ENCODE results near the gene TRPV2. TPM values are rescaled to one million over a fixed set of nuclear protein-coding genes. Genes with fewer than 3 reads are reported as not detected.

The TRPV2 gene
- total and polyA plus RNA-seq, 4 donors, result 2.9 to 9.3 (median 4.6) TPM

DNA sequence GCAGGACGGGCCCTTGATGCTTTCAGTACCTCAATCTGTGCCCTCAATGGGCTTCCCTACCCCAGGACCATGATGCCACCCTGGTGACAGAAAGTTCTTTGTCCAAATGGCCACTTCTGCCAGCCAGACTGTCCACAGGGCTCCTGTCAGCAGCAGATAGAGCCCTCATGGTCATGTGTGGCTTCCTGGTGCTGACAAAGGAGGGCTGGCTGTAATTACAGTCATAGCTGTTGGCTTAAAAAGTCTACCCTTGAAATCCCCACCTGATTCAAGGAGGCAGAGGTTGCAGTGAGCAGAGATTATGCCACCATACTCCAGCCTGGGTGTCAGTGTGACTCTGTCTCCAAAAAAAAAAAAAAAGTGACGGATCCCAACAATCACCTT is 3.3 kb downstream of the TRPV2 start:
- H3K4me1 ChIP-seq (ENCODE audit: control insufficient read depth in 4 of 4, insufficient read depth in 4 of 4, low read length in 3 of 4), result no peaks in the 10 kb centered on the region
- DNase-seq (ENCODE audit: low spot score), result no peak
- H3K27ac ChIP-seq (ENCODE audit: low read depth in 1 of 2, low read length in 2 of 2), result no peak overlapping the region
- H3K4me3 ChIP-seq (ENCODE audit: low read depth in 1 of 3, low read length in 3 of 3), result no peak overlapping the region
- TF ChIP-seq EGR1 (IDR thresholded peaks at IDR 0.05; ENCODE audit: low read depth in 2 of 2) (no peak), JUND (IDR thresholded peaks at IDR 0.05) (no peak), HNF4A (conservative IDR thresholded peaks at IDR 0.05) (no peak), SP1 (IDR thresholded peaks at IDR 0.05) (no peak), RAD21 (IDR thresholded peaks at IDR 0.05) (no peak)
- peaks cover 0 to 3% (median 0%) of the 10 kb centered on the region in 4 donors for H3K36me3 ChIP-seq (ENCODE audit: control insufficient read depth in 4 of 4, insufficient read depth in 3 of 4, low read depth in 1 of 4, low read length in 3 of 4)
- H3K9ac ChIP-seq (ENCODE audit: low read depth in 1 of 2, low read length in 2 of 2), result no peak overlapping the region
- H3K9me3 ChIP-seq (ENCODE audit: control insufficient read depth in 4 of 4, low read length in 3 of 4), result no peaks in the 10 kb centered on the region
- H3K27me3 ChIP-seq (ENCODE audit: control insufficient read depth in 4 of 4, insufficient read depth in 4 of 4, low read length in 3 of 4), result no peaks in the 10 kb centered on the region
- 48% methylated on average over 2 of the region's 2 CpGs for WGBS

DNA sequence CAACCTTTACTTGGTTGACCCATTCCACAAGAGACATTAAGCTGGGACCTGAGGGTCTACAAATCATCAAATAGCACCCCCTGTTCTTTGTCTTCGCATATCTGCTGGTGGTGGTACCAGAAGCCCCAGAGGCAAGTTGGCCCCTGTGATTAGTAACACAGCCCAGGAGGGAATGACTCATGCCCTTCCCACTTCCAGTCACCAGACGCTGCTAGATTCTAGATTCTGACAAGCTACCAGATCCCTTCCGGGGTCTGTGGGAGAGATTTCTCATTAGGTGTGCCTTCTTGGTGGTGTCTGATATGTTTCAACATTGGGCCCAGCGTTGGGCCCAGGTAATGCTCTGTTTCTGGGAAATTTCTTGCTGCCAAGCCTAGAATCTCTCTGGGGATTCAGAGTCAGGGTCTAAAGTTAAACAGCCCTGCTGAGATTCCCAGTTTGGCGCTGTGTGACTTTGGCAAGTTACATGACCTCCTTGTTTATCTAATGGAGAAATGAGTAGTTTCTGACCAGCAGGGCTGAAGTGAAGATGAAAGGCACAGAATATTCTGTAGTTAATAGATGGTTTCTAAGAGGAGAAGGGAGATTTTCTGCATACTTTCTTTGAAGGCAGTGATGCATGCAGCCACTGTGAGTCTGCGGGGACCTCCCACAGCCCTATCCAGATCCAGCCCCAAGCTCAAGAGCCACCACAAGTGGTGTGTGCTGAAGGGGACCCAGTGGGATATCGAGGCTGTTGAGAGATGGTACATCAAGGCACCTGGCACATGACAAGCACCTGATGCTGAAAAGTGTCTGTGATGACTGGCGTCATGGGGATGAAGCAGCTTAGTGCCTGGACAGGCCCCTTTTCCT is 3.9 kb downstream of the TRPV2 start:
- Histone ChIP-seq H3K4me1 (ENCODE audit: control insufficient read depth in 4 of 4, insufficient read depth in 4 of 4, low read length in 3 of 4) (no peaks in the 10 kb centered on the region), H3K9ac (ENCODE audit: low read depth in 1 of 2, low read length in 2 of 2) (no peak overlapping the region), H3K36me3 (ENCODE audit: control insufficient read depth in 4 of 4, insufficient read depth in 3 of 4, low read depth in 1 of 4, low read length in 3 of 4) (peaks cover 0 to 3% (median 0%) of the 10 kb centered on the region in 4 donors), H3K9me3 (ENCODE audit: control insufficient read depth in 4 of 4, low read length in 3 of 4) (no peaks in the 10 kb centered on the region), H3K27me3 (ENCODE audit: control insufficient read depth in 4 of 4, insufficient read depth in 4 of 4, low read length in 3 of 4) (no peaks in the 10 kb centered on the region), H3K4me3 (ENCODE audit: low read depth in 1 of 3, low read length in 3 of 3) (no peak overlapping the region), H3K27ac (ENCODE audit: low read depth in 1 of 2, low read length in 2 of 2) (peak overlapping the region; percentile 1 to 36)
- WGBS, result 76% methylated on average over 8 of the region's 8 CpGs
- TF ChIP-seq, protein P1, sequence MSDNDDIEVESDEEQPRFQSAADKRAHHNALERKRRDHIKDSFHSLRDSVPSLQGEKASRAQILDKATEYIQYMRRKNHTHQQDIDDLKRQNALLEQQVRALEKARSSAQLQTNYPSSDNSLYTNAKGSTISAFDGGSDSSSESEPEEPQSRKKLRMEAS (IDR thresholded peaks at IDR 0.05), result no peak
- TF ChIP-seq, protein P2, sequence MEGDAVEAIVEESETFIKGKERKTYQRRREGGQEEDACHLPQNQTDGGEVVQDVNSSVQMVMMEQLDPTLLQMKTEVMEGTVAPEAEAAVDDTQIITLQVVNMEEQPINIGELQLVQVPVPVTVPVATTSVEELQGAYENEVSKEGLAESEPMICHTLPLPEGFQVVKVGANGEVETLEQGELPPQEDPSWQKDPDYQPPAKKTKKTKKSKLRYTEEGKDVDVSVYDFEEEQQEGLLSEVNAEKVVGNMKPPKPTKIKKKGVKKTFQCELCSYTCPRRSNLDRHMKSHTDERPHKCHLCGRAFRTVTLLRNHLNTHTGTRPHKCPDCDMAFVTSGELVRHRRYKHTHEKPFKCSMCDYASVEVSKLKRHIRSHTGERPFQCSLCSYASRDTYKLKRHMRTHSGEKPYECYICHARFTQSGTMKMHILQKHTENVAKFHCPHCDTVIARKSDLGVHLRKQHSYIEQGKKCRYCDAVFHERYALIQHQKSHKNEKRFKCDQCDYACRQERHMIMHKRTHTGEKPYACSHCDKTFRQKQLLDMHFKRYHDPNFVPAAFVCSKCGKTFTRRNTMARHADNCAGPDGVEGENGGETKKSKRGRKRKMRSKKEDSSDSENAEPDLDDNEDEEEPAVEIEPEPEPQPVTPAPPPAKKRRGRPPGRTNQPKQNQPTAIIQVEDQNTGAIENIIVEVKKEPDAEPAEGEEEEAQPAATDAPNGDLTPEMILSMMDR (IDR thresholded peaks at IDR 0.05; ENCODE audit: low read depth, low read length, missing input control), result no peak
- TF ChIP-seq RXRA (IDR thresholded peaks at IDR 0.05) (no peak), RAD21 (IDR thresholded peaks at IDR 0.05) (no peak), HNF4G (IDR thresholded peaks at IDR 0.05) (no peak), YY1 (IDR thresholded peaks at IDR 0.05) (no peak), JUND (IDR thresholded peaks at IDR 0.05) (no peak), SP1 (IDR thresholded peaks at IDR 0.05) (no peak), FOXA1 (IDR thresholded peaks at IDR 0.05) (no peak)
- DNase-seq (ENCODE audit: low spot score), result no peak

DNA sequence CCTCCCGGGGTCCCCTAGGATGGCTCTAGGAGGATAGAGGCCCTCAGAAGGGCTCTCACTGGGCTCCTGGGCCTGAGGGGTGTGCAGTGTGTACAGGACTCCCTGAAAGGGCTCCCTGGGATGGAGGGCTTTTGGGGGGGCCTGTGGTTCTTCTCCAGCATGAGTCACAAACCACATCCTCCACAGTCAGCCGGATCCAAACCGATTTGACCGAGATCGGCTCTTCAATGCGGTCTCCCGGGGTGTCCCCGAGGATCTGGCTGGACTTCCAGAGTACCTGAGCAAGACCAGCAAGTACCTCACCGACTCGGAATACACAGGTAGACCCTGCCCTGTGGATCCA is 4.5 kb downstream of the TRPV2 start:
- no peak for DNase-seq (ENCODE audit: low spot score)
- WGBS, result 83% methylated on average over 10 of the region's 10 CpGs
- H3K27me3 ChIP-seq (ENCODE audit: control insufficient read depth in 4 of 4, insufficient read depth in 4 of 4, low read length in 3 of 4), result no peaks in the 10 kb centered on the region
- TF ChIP-seq RAD21 (IDR thresholded peaks at IDR 0.05) (no peak), EGR1 (IDR thresholded peaks at IDR 0.05; ENCODE audit: low read depth in 2 of 2) (no peak)
- H3K4me1 ChIP-seq (ENCODE audit: control insufficient read depth in 4 of 4, insufficient read depth in 4 of 4, low read length in 3 of 4), result no peaks in the 10 kb centered on the region
- no peaks in the 10 kb centered on the region for H3K9me3 ChIP-seq (ENCODE audit: control insufficient read depth in 4 of 4, low read length in 3 of 4)
- peaks cover 0 to 3% (median 0%) of the 10 kb centered on the region in 4 donors for H3K36me3 ChIP-seq (ENCODE audit: control insufficient read depth in 4 of 4, insufficient read depth in 3 of 4, low read depth in 1 of 4, low read length in 3 of 4)
- peak overlapping the region in 1 of 2 donors; percentile 36 for H3K27ac ChIP-seq (ENCODE audit: low read depth in 1 of 2, low read length in 2 of 2)
- H3K9ac ChIP-seq (ENCODE audit: low read depth in 1 of 2, low read length in 2 of 2), result no peak overlapping the region
- H3K4me3 ChIP-seq (ENCODE audit: low read depth in 1 of 3, low read length in 3 of 3), result no peak overlapping the region

DNA sequence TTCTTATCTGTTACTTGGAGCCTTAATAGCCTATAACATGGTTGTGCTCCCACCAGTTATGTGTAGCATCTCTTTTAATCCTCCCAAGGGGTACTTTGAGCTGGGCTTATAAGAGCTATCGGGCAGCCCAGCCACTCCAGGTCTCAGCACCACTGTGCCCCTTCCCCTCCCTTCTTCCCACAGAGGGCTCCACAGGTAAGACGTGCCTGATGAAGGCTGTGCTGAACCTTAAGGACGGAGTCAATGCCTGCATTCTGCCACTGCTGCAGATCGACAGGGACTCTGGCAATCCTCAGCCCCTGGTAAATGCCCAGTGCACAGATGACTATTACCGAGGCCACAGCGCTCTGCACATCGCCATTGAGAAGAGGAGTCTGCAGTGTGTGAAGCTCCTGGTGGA is 7.0 kb downstream of the TRPV2 start:
- H3K9me3 ChIP-seq (ENCODE audit: control insufficient read depth in 4 of 4, low read length in 3 of 4), result no peaks in the 10 kb centered on the region
- H3K4me1 ChIP-seq (ENCODE audit: control insufficient read depth in 4 of 4, insufficient read depth in 4 of 4, low read length in 3 of 4), result peaks cover 0 to 5% (median 0%) of the 10 kb centered on the region in 4 donors
- H3K27me3 ChIP-seq (ENCODE audit: control insufficient read depth in 4 of 4, insufficient read depth in 4 of 4, low read length in 3 of 4), result no peaks in the 10 kb centered on the region
- H3K9ac ChIP-seq (ENCODE audit: low read depth in 1 of 2, low read length in 2 of 2), result no peak overlapping the region
- H3K36me3 ChIP-seq (ENCODE audit: control insufficient read depth in 4 of 4, insufficient read depth in 3 of 4, low read depth in 1 of 4, low read length in 3 of 4), result peaks cover 0 to 3% (median 1%) of the 10 kb centered on the region in 4 donors
- 93% methylated on average over 7 of the region's 7 CpGs for WGBS
- no peak overlapping the region for H3K4me3 ChIP-seq (ENCODE audit: low read depth in 1 of 3, low read length in 3 of 3)
- no peak for DNase-seq (ENCODE audit: low spot score)
- H3K27ac ChIP-seq (ENCODE audit: low read depth in 1 of 2, low read length in 2 of 2), result no peak overlapping the region
- no peak for TF ChIP-seq SP1 (IDR thresholded peaks at IDR 0.05)
- no peak for TF ChIP-seq FOXA2 (IDR thresholded peaks at IDR 0.05)
- TF ChIP-seq, protein P3, sequence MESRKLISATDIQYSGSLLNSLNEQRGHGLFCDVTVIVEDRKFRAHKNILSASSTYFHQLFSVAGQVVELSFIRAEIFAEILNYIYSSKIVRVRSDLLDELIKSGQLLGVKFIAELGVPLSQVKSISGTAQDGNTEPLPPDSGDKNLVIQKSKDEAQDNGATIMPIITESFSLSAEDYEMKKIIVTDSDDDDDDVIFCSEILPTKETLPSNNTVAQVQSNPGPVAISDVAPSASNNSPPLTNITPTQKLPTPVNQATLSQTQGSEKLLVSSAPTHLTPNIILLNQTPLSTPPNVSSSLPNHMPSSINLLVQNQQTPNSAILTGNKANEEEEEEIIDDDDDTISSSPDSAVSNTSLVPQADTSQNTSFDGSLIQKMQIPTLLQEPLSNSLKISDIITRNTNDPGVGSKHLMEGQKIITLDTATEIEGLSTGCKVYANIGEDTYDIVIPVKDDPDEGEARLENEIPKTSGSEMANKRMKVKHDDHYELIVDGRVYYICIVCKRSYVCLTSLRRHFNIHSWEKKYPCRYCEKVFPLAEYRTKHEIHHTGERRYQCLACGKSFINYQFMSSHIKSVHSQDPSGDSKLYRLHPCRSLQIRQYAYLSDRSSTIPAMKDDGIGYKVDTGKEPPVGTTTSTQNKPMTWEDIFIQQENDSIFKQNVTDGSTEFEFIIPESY (IDR thresholded peaks at IDR 0.05), result no peak
- TF ChIP-seq HNF4A (conservative IDR thresholded peaks at IDR 0.05), result no peak
- TF ChIP-seq NR2F2 (IDR thresholded peaks at IDR 0.05), result no peak
- no peak for TF ChIP-seq TAF1 (conservative IDR thresholded peaks at IDR 0.05)
- no peak for TF ChIP-seq HNF4G (IDR thresholded peaks at IDR 0.05)
- TF ChIP-seq RAD21 (IDR thresholded peaks at IDR 0.05), result no peak
- TF ChIP-seq FOXA1 (IDR thresholded peaks at IDR 0.05), result no peak
- TF ChIP-seq JUND (IDR thresholded peaks at IDR 0.05), result no peak
